OCI-LY3 (cell line): ENCODE measurements around the gene ZKSCAN3.

Source experiments
- H2AFZ ChIP-seq: fragments of 200-600, 300-600 bp; shearing (Covaris generic); 2 replicates; pipeline ENCODE4 v1.6.0; 2014; ENCODE audit warnings: antibody characterized with exemption, low read depth, low read length
- H3K27ac ChIP-seq: fragments of 200-600, 300-600 bp; sonication (generic); 2 replicates; pipeline ENCODE4 v1.5.1; 2014; ENCODE audit warnings: mild to moderate bottlenecking, low read length, moderate library complexity, mixed read lengths
- H3K27me3 ChIP-seq: fragments of 200-600, 300-600 bp; sonication (generic); 2 replicates; pipeline ENCODE4 v1.6.1; 2014; ENCODE audit warnings: low read depth, low read length, mixed read lengths
- H3K36me3 ChIP-seq: fragments of 200-600, 300-600 bp; sonication (generic); replicated peaks from 2 replicates; pipeline ENCODE3; 2014; ENCODE audit warnings: low read depth, low read length, mixed read lengths
- H3K4me1 ChIP-seq: fragments of 300-600, 200-600 bp; sonication (generic); 2 replicates; pipeline ENCODE4 v1.6.1; 2014; ENCODE audit warnings: low read length, mixed read lengths
- H3K4me2 ChIP-seq: fragments of 200-600, 300-600 bp; sonication (generic); 2 replicates; pipeline ENCODE4 v1.6.1; 2014; ENCODE audit warnings: low read length, mixed read lengths
- H3K4me3 ChIP-seq: fragments of 300-600, 200-600 bp; sonication (generic); 2 replicates; pipeline ENCODE4 v1.5.1; 2014; ENCODE audit warnings: antibody characterized with exemption, mild to moderate bottlenecking, low read length, moderate library complexity
- H3K79me2 ChIP-seq: fragments of 300-600, 200-600 bp; shearing (Covaris generic); 2 replicates; pipeline ENCODE4 v1.6.1; 2014; ENCODE audit warnings: mild to moderate bottlenecking, low read length, mixed read lengths
- H3K9ac ChIP-seq: fragments of 300-600, 200-600 bp; shearing (Covaris generic); 2 replicates; pipeline ENCODE4 v1.6.0; 2014; ENCODE audit warnings: mild to moderate bottlenecking, low read length, moderate library complexity
- H3K9me3 ChIP-seq: fragments of 200-600, 300-600 bp; shearing (Covaris generic); 2 replicates; pipeline ENCODE4 v1.6.1; 2014; ENCODE audit warnings: low read length, mixed read lengths; ENCODE audit not compliant: insufficient read depth
- H4K20me1 ChIP-seq: fragments of 200-600, 300-600 bp; sonication (generic); 2 replicates; pipeline ENCODE4 v1.6.1; 2016; ENCODE audit warnings: low read length, mixed read lengths; ENCODE audit not compliant: insufficient read depth
- EZH2phosphoT487 ChIP-seq: fragments of 200-600 bp; shearing (Covaris generic); IDR thresholded peaks from 2 replicates; pipeline ENCODE4 v1.6.1; 2018; ENCODE audit warnings: antibody characterized with exemption, mixed run types, low read depth
- TF ChIP-seq, protein P1 (sequence below): fragments of 200-600, 300-600 bp; sonication (generic); IDR thresholded peaks from 2 replicates; pipeline ENCODE4 v1.5.1; 2014; ENCODE audit warnings: antibody characterized with exemption, low read length, low read depth

Gene ZKSCAN3

DNA sequence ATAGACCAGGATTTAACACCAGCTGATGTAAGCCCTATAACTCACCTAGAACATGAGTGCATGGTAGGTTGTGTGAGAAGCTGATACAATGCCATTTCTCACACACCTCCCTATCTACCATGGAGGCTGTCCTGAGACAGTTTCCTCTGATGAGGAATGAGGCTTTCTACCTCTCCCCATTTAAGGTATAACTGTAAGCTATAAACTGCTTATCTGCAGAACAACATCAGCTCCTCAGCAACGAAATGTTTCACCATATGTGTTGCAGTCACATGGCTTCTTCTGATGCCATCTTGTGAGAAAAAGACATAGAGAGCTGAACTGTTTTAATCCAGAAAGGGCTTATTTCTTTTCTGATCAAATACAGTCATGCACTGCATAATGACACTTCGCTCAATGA lies 20.7 kb downstream of the ZKSCAN3 start:
- no peak overlapping the region for H3K9ac ChIP-seq
- no peaks in the 10 kb centered on the region for H3K79me2 ChIP-seq
- no peak for TF ChIP-seq EZH2phosphoT487
- TF ChIP-seq, protein P1, sequence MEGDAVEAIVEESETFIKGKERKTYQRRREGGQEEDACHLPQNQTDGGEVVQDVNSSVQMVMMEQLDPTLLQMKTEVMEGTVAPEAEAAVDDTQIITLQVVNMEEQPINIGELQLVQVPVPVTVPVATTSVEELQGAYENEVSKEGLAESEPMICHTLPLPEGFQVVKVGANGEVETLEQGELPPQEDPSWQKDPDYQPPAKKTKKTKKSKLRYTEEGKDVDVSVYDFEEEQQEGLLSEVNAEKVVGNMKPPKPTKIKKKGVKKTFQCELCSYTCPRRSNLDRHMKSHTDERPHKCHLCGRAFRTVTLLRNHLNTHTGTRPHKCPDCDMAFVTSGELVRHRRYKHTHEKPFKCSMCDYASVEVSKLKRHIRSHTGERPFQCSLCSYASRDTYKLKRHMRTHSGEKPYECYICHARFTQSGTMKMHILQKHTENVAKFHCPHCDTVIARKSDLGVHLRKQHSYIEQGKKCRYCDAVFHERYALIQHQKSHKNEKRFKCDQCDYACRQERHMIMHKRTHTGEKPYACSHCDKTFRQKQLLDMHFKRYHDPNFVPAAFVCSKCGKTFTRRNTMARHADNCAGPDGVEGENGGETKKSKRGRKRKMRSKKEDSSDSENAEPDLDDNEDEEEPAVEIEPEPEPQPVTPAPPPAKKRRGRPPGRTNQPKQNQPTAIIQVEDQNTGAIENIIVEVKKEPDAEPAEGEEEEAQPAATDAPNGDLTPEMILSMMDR = no peak
- H3K27ac ChIP-seq = no peak overlapping the region
- no peaks in the 10 kb centered on the region; the same call in 1 of the 2 replicates for H3K9me3 ChIP-seq
- no peak overlapping the region for H3K4me2 ChIP-seq
- no peaks in the 10 kb centered on the region for H4K20me1 ChIP-seq
- peaks cover 16% of the 10 kb centered on the region for H3K36me3 ChIP-seq
- no peak overlapping the region for H3K4me3 ChIP-seq
- no peaks in the 10 kb centered on the region for H3K27me3 ChIP-seq
- no peak overlapping the region for H2AFZ ChIP-seq
- H3K4me1 ChIP-seq = peaks cover 25% of the 10 kb centered on the region

DNA sequence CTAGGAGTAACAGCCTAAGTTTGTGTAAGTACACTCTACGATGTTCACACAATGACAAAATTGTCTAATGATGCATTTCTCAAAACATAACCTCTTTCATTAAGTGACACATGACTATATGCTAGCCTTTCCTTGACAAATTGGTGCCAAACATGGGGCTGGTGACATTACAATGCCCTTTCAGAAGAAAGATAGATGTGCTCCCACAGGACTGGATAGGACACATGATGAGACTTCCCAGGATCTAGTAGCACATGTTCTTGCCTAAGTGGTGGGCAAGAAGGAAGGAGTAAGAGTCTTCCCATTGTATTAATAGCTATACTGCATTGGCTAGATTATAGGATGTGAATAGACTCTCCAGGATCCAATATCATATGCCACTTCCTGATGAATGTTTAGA lies 21.5 kb downstream of the ZKSCAN3 start:
- no peak overlapping the region for H2AFZ ChIP-seq
- H3K36me3 ChIP-seq = peaks cover 11% of the 10 kb centered on the region
- H3K27me3 ChIP-seq = no peaks in the 10 kb centered on the region
- H3K4me1 ChIP-seq = peaks cover 25% of the 10 kb centered on the region
- H4K20me1 ChIP-seq = no peaks in the 10 kb centered on the region
- H3K9me3 ChIP-seq = no peaks in the 10 kb centered on the region; the same call in 1 of the 2 replicates
- H3K79me2 ChIP-seq = no peaks in the 10 kb centered on the region
- H3K27ac ChIP-seq = peak overlapping the region; percentile 50
- H3K9ac ChIP-seq = peak overlapping the region; percentile 4; the same call in 1 of the 2 replicates
- TF ChIP-seq EZH2phosphoT487 = no peak
- TF ChIP-seq, protein P1 = no peak
- peak overlapping the region; percentile 28; the same call in 1 of the 2 replicates for H3K4me3 ChIP-seq
- peak overlapping the region; percentile 62 for H3K4me2 ChIP-seq

DNA sequence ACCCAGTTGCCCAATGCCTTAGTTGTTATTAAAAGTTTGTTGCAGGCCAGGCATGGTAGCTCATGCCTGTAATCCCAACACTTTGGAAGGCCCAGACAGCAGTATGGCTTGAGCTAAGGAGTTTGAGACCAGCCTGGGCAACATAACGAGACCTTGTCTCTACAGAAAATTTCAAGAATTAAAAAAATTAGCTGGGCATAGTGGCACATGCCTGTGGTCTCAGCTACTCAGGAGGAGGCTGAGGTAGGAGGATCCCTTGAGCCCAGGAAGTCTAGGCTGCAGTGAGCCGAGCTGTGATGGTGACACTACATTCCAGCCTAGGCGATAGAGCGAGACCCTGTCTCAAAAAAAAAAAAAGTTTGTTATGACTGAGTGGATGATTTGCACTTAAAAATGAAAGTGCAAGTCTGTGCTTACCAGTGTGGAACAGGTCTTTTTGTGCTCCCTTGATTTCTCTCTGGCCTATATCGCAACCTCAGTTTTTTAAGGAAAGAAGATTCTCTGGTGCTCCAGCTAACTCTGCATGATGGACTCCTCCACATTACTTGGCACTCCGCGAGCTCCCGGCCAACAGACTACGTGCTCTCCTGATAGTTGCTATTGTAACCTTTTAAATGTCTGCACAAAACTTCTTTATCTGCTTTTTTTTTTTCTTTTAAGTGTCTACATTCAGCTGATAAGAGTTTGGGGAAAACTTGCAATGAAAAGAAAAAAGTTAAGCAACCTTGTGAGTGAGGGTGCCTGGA lies 22.1 kb downstream of the ZKSCAN3 start:
- no peaks in the 10 kb centered on the region for H3K9me3 ChIP-seq
- H3K79me2 ChIP-seq = no peaks in the 10 kb centered on the region
- H3K4me3 ChIP-seq = peak overlapping the region; percentile 28; the same call in 1 of the 2 replicates
- peak overlapping the region; percentile 50 for H3K27ac ChIP-seq
- no peak overlapping the region for H2AFZ ChIP-seq
- H3K4me1 ChIP-seq = peaks cover 25% of the 10 kb centered on the region
- no peaks in the 10 kb centered on the region for H4K20me1 ChIP-seq
- peaks cover 7% of the 10 kb centered on the region for H3K36me3 ChIP-seq
- no peak for TF ChIP-seq EZH2phosphoT487
- TF ChIP-seq, protein P1 = no peak
- H3K9ac ChIP-seq = peak overlapping the region; percentile 4; the same call in 1 of the 2 replicates
- no peaks in the 10 kb centered on the region for H3K27me3 ChIP-seq
- peak overlapping the region; percentile 62 for H3K4me2 ChIP-seq

DNA sequence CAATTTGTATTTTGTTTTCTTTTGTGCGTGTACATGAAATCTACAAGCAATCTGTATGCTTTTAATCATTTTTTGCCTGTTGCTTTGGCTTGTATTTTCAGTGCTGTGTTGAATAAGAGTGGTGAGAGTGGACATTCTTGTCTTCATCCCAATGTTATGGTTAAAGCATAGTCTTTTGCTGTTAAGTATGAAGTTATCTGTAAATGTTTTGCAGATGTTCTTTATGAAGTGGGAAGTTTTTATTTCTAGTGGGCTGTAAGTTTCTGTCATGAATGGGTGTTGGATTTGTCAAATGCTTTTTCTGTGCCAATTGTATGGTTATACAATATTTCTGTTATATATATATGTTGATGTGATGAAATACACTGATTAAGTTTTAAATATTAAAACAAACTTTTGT lies 24.2 kb downstream of the ZKSCAN3 start:
- peaks cover 2% of the 10 kb centered on the region; the same call in 1 of the 2 replicates for H3K9me3 ChIP-seq
- H3K9ac ChIP-seq = no peak overlapping the region
- H3K27me3 ChIP-seq = no peaks in the 10 kb centered on the region
- H2AFZ ChIP-seq = no peak overlapping the region
- H3K4me2 ChIP-seq = no peak overlapping the region
- H3K4me3 ChIP-seq = no peak overlapping the region
- no peaks in the 10 kb centered on the region for H4K20me1 ChIP-seq
- H3K36me3 ChIP-seq = peaks cover 18% of the 10 kb centered on the region
- H3K4me1 ChIP-seq = peaks cover 16% of the 10 kb centered on the region
- no peak overlapping the region for H3K27ac ChIP-seq
- TF ChIP-seq, protein P1 = no peak
- no peak for TF ChIP-seq EZH2phosphoT487
- H3K79me2 ChIP-seq = 0 out of 2 replicates have a peak, but pooled peaks cover 4% of the 10 kb centered on the region
